Mesodermal cell (in vitro differentiated cells): ENCODE measurements around the gene DCTN4.

ENCODE experiments used
- H3K27ac ChIP-seq: 2 replicates; pipeline ENCODE4 v1.7.0; 2013; ENCODE audit warnings: mild to moderate bottlenecking, low read depth, low read length, moderate library complexity; ENCODE audit not compliant: severe bottlenecking
- H3K36me3 ChIP-seq: 2 replicates; pipeline ENCODE4 v1.7.1; 2013; ENCODE audit warnings: mild to moderate bottlenecking, low read length, moderate library complexity; ENCODE audit not compliant: control insufficient read depth, insufficient read depth
- H3K4me1 ChIP-seq: one replicate; pipeline ENCODE4 v1.7.1; 2013; ENCODE audit warnings: mild to moderate bottlenecking, low read length; ENCODE audit not compliant: insufficient read depth, control insufficient read depth, poor library complexity, severe bottlenecking
- H3K4me3 ChIP-seq: 2 replicates; pipeline ENCODE4 v1.7.0; 2013; ENCODE audit warnings: low read length, control low read depth, mild to moderate bottlenecking; ENCODE audit not compliant: insufficient read depth, poor library complexity, severe bottlenecking; ENCODE audit errors: extremely low read depth
- H3K9me3 ChIP-seq: 2 replicates; pipeline ENCODE4 v1.7.1; 2013; ENCODE audit warnings: mild to moderate bottlenecking, low read length, moderate library complexity; ENCODE audit not compliant: control insufficient read depth
- WGBS, 2 experiments: methylation state at CpG; one replicate each; pipeline ENCODE4 v1.1.5; 2013; ENCODE audit warnings: missing lambda C conversion rate in 2 of 2; ENCODE audit not compliant: insufficient coverage in 2 of 2; 5-methylcytosine and 5-hydroxymethylcytosine counted together

DCTN4 gene

GRCh38 chr5:150692276-150692675 lies 66.5 kb downstream of the DCTN4 start:
- H3K36me3 ChIP-seq = peaks cover 83% of the 10 kb centered on the region
- no peak overlapping the region for H3K27ac ChIP-seq

GRCh38 chr5:150690760-150691159 lies 68.1 kb downstream of the DCTN4 start:
- Histone ChIP-seq H3K4me3 (no peak overlapping the region), H3K4me1 (no peaks in the 10 kb centered on the region), H3K27ac (no peak overlapping the region), H3K36me3 (peaks cover 68% of the 10 kb centered on the region), H3K9me3 (no peaks in the 10 kb centered on the region)
- WGBS, 2 experiments = 80 to 86% methylated on average over 6 of the region's 6 CpGs

More at GRCh38 chr5:150692276-150692675, 66.5 kb downstream of the DCTN4 start:
- H3K9me3 ChIP-seq = no peaks in the 10 kb centered on the region
- 94 to 97% methylated on average over 2 to 3 of the region's 3 CpGs for WGBS, 2 experiments
- no peaks in the 10 kb centered on the region for H3K4me1 ChIP-seq
- no peak overlapping the region for H3K4me3 ChIP-seq

DNA sequence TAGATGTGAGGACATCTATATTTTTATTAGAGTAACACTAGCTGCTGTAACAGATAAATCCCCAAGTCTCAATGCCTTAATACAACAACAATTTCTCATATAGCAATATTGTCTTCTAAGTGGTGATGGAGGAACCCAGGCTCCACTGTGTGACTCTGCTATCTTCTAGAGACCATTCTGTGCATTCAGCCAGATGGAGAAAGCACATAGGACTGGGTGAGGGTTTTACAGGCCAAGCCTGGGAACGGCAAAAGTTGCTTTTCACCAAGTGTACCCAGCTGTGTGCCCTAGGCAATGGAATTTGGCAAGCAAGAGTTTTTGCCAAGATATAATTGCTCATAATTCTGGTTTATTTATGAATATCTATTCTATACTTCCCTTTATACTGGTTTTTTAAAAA lies 69.7 kb downstream of the DCTN4 start:
- Histone ChIP-seq H3K27ac (no peak overlapping the region), H3K4me1 (no peaks in the 10 kb centered on the region)
- 80 to 100% methylated on average over 1 of the region's 1 CpG for WGBS, 2 experiments

GRCh38 chr5:150676578-150676977 lies 82.2 kb downstream of the DCTN4 start:
- Histone ChIP-seq H3K27ac (no peak overlapping the region), H3K4me1 (peaks cover 26% of the 10 kb centered on the region), H3K9me3 (no peaks in the 10 kb centered on the region), H3K4me3 (no peak overlapping the region), H3K36me3 (peaks cover 21% of the 10 kb centered on the region)
- 95% methylated on average over 8 of the region's 9 CpGs for WGBS, 2 experiments

More for the DNA sequence above, 69.7 kb downstream of the DCTN4 start:
- H3K9me3 ChIP-seq = no peaks in the 10 kb centered on the region
- H3K36me3 ChIP-seq = peaks cover 52% of the 10 kb centered on the region
- no peak overlapping the region for H3K4me3 ChIP-seq

- H3K36me3 ChIP-seq = peaks cover 21% of the 10 kb centered on the region
- no peak overlapping the region for H3K27ac ChIP-seq
- no peak overlapping the region for H3K4me3 ChIP-seq
Observed at GRCh38 chr5:150675069-150675468, 83.7 kb downstream of the DCTN4 start.

GRCh38 chr5:150674341-150674821 lies 84.4 kb downstream of the DCTN4 start:
- Histone ChIP-seq H3K4me3 (no peak overlapping the region), H3K4me1 (peaks cover 36% of the 10 kb centered on the region), H3K27ac (peak overlapping the region; percentile 97), H3K9me3 (no peaks in the 10 kb centered on the region), H3K36me3 (peaks cover 21% of the 10 kb centered on the region)
- WGBS, 2 experiments = 80 to 100% methylated on average over 2 to 4 of the region's 4 CpGs

More at GRCh38 chr5:150675069-150675468, 83.7 kb downstream of the DCTN4 start:
- peaks cover 36% of the 10 kb centered on the region for H3K4me1 ChIP-seq
- WGBS, 2 experiments = 87 to 100% methylated on average over 2 to 4 of the region's 6 CpGs
- no peaks in the 10 kb centered on the region for H3K9me3 ChIP-seq

DNA sequence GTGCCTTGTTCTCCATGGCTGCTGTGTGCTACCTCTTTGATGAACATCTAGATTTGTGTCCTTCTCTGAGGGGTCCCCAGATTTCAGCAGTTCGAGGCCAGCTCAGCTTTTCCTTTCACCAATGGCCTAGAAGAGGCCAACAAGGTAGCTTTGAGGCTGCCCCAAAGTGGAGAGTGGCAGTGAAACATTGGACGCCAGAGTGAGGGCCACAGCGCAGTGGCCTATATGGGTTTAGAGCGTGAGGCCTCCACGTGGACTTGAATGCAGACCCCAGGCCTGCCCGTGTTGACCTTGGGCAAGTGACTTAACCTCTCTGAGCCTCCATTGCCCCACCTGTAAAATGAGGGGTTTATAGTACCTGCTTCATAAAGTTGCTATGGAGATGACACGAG lies 85.9 kb downstream of the DCTN4 start:
- WGBS, 2 experiments = 66 to 86% methylated on average over 6 of the region's 7 CpGs

DNA sequence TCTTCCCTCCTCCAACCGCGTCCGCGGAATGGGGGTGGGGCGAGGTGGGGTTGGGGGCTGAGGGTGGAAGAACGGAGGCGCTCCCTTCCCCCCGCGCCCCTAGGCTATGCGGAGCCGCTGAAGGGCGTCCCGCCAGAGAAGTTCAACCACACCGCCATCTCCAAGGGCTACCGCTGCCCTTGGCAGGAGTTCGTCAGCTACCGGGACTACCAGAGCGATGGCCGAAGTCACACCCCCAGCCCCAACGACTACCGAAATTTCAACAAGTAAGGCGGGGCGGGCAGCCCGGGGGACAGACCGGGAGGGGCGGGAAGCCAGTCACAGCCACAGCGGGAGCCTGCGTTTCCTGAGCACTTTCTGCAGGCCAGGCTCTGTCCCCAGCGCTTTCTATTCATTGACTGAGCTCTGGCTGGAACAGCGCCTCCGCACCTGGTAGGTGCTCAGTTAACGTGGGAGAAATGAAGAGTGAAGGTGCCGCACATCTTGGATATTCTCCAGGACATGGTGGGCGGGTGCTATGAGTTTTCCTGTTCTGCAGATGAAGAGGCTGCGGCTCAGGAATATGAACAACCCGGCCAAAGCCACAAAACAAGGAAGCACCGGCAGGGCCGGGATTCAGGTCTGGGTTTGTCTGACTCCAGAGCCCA lies 86.5 kb downstream of the DCTN4 start:
- WGBS, 2 experiments = 5 to 6% methylated on average over 20 to 26 of the region's 38 CpGs
- Histone ChIP-seq H3K27ac (peak overlapping the region; percentile 65), H3K4me1 (peaks cover 36% of the 10 kb centered on the region), H3K9me3 (no peaks in the 10 kb centered on the region), H3K36me3 (peaks cover 13% of the 10 kb centered on the region), H3K4me3 (peak overlapping the region; percentile 63)

More for the DNA sequence above, 85.9 kb downstream of the DCTN4 start:
- Histone ChIP-seq H3K4me3 (peak overlapping the region; percentile 63), H3K9me3 (no peaks in the 10 kb centered on the region), H3K36me3 (peaks cover 18% of the 10 kb centered on the region), H3K4me1 (peaks cover 36% of the 10 kb centered on the region), H3K27ac (peak overlapping the region; percentile 65)

DNA sequence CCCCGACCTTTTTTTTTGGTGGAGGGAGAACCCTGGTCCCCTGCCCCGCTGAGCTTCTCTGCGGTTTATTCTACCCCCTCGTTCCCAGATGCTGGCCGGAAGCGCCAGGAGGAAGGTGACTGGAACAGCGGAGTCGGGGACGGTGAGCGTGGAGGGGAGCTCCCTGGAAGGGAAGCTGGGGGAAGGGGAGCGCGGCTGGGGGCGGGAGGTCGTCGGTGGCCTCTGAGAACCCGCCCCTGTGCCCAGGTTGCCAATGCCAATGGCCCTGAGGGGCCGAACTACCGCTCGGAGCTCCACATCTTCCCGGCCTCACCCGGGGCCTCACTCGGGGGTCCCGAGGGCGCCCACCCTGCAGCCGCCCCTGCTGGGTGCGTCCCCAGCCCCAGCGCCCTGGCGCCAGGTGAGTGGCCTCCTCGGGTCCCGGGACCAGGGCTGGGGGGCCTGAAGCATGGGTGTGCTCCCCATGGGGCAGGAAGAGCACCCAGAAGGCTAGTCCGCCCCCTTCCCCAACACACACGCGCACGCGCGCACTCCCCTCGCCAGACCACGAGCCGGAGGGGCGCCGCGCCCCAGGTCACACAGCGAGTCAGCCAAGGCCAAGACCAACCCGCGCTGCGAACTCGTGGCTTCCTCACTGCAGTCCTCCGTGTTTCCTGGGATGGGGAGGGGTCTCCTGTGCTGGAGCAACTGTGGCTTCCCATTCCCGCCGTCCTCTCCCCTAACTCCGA lies 87.1 kb downstream of the DCTN4 start:
- 1% methylated on average over 27 to 38 of the region's 51 CpGs for WGBS, 2 experiments
- Histone ChIP-seq H3K4me1 (peaks cover 36% of the 10 kb centered on the region), H3K27ac (peak overlapping the region; percentile 65), H3K9me3 (no peaks in the 10 kb centered on the region), H3K4me3 (peak overlapping the region; percentile 63), H3K36me3 (peaks cover 6% of the 10 kb centered on the region)

- H3K27ac ChIP-seq = peak overlapping the region; percentile 65
- H3K9me3 ChIP-seq = no peaks in the 10 kb centered on the region
- 29 to 57% methylated on average over 1 of the region's 2 CpGs for WGBS, 2 experiments
- H3K4me1 ChIP-seq = peaks cover 36% of the 10 kb centered on the region
- H3K36me3 ChIP-seq = peaks cover 2% of the 10 kb centered on the region
- peak overlapping the region; percentile 63 for H3K4me3 ChIP-seq
Observed at GRCh38 chr5:150670948-150671310, 87.9 kb downstream of the DCTN4 start.
